ENCODE measurements around the gene MECP2.

MECP2 gene

DNA sequence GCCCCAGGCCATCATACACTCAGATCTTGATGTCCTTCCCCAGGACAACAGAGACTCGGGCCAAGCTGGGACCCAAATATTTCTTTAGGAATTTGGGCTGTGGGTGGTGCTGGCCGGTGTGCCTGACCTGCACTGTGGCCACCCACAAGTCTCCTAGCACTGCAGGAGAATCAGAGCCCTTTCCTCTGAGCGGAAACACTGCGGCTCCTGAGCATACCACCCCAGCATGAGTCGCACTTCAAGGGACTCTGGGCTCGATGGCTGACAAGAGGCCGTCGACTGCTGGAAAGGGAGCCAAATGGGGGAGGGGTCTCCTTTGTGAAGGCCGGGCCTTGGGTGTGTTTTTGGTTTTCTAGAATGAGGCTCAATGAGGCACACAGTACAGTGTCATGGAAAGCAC lies 64.9 kb downstream of the MECP2 start:
- TF ChIP-seq, protein P1, sequence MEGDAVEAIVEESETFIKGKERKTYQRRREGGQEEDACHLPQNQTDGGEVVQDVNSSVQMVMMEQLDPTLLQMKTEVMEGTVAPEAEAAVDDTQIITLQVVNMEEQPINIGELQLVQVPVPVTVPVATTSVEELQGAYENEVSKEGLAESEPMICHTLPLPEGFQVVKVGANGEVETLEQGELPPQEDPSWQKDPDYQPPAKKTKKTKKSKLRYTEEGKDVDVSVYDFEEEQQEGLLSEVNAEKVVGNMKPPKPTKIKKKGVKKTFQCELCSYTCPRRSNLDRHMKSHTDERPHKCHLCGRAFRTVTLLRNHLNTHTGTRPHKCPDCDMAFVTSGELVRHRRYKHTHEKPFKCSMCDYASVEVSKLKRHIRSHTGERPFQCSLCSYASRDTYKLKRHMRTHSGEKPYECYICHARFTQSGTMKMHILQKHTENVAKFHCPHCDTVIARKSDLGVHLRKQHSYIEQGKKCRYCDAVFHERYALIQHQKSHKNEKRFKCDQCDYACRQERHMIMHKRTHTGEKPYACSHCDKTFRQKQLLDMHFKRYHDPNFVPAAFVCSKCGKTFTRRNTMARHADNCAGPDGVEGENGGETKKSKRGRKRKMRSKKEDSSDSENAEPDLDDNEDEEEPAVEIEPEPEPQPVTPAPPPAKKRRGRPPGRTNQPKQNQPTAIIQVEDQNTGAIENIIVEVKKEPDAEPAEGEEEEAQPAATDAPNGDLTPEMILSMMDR (IDR thresholded peaks at IDR 0.05; ENCODE audit: low read depth, low read length), result no peak

DNA sequence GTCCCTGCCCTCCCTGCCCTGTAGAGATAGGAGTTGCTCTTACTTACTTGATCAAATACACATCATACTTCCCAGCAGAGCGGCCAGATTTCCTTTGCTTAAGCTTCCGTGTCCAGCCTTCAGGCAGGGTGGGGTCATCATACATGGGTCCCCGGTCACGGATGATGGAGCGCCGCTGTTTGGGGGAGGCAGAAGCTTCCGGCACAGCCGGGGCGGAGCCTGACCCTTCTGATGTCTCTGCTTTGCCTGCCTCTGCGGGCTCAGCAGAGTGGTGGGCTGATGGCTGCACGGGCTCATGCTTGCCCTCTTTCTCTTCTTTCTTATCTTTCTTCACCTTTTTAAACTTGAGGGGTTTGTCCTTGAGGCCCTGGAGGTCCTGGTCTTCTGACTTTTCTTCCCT lies 65.4 kb downstream of the MECP2 start:
- H3K4me3 ChIP-seq (ENCODE audit: low read depth, low read length), result no peak overlapping the region
- TF ChIP-seq, protein P1 (IDR thresholded peaks at IDR 0.05; ENCODE audit: low read depth, low read length), result no peak

More for the DNA sequence above, 64.9 kb downstream of the MECP2 start:
- H3K4me3 ChIP-seq (ENCODE audit: low read depth, low read length), result no peak overlapping the region

DNA sequence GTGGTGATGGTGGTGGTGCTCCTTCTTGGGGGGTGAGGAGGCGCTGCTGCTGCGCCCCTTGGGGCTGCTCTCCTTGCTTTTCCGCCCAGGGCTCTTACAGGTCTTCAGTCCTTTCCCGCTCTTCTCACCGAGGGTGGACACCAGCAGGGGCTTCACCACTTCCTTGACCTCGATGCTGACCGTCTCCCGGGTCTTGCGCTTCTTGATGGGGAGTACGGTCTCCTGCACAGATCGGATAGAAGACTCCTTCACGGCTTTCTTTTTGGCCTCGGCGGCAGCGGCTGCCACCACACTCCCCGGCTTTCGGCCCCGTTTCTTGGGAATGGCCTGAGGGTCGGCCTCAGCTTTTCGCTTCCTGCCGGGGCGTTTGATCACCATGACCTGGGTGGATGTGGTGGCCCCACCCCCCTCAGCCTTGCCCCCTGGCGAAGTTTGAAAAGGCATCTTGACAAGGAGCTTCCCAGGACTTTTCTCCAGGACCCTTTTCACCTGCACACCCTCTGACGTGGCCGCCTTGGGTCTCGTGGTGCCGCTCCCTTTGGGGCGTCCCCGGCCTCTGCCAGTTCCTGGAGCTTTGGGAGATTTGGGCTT lies 66.7 kb downstream of the MECP2 start:
- no peak overlapping the region for H3K4me3 ChIP-seq (ENCODE audit: low read depth, low read length)
- TF ChIP-seq, protein P1 (IDR thresholded peaks at IDR 0.05; ENCODE audit: low read depth, low read length), result no peak

DNA sequence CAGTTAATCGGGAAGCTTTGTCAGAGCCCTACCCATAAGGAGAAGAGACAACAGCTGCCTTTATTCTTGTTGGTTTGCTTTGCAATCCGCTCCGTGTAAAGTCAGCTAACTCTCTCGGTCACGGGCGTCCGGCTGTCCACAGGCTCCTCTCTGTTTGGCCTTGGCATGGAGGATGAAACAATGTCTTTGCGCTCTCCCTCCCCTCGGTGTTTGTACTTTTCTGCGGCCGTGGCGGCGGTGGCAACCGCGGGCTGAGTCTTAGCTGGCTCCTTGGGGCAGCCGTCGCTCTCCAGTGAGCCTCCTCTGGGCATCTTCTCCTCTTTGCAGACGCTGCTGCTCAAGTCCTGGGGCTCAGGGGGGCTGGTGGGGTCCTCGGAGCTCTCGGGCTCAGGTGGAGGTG lies 67.3 kb downstream of the MECP2 start:
- TF ChIP-seq, protein P1 (IDR thresholded peaks at IDR 0.05; ENCODE audit: low read depth, low read length), result no peak

DNA sequence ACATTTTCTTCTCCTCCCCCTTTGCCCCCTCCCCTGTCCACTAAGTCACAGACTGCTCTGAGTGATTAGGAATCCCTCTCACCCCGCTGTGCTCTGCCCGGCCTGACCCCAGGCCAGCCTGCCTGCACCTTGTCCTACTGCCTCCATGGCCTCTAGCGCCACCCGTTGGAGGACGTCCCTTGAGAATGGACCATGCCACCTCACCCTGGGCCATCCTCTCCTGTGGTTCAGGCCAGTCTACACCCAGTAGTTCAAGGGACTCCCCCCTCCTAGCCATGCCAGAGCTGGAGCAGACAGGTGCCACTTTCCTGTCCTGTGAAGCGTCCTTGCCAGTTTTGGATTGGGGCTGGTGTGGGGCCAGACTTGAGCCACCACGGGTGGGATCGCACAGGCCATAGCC lies 68.1 kb downstream of the MECP2 start:
- TF ChIP-seq, protein P1 (IDR thresholded peaks at IDR 0.05; ENCODE audit: low read depth, low read length), result no peak
- H3K4me3 ChIP-seq (ENCODE audit: low read depth, low read length), result no peak overlapping the region

More for the DNA sequence above, 67.3 kb downstream of the MECP2 start:
- no peak overlapping the region for H3K4me3 ChIP-seq (ENCODE audit: low read depth, low read length)

DNA sequence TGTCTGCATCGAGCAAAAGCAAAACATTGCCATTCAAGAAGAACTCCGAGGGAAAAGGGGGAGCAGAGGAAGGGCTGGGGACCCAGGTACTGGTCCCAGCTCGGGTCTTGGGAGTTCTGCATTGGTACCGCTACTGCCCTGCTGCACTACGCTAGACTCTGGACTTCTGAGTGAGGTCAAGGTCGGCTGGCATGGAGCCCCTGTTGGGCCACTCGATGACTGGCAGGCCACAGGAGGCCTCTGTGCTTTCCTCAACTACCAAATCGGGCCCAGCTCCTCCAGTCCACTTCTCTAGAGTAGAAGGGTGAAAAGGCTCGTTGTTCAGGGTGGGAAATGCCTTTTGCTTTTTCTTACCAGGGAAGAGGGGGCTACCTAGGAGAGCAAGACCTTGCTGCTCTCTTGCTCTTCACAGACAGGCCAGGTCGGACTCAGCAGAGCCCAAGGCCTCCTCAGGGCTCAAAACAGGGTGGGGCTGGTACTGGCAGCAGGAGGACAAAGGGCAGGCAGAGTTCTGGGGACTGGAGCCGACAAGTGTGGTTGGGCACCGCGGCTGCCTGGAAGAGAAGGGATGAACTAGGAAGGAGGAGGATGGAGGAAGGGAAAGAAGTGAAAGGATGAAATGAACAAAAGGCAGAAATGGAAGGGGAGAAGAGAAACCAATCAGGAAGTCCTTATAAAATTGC lies 68.9 kb downstream of the MECP2 start:
- TF ChIP-seq, protein P1 (IDR thresholded peaks at IDR 0.05; ENCODE audit: low read depth, low read length), result no peak
- H3K4me3 ChIP-seq (ENCODE audit: low read depth, low read length), result no peak overlapping the region

DNA sequence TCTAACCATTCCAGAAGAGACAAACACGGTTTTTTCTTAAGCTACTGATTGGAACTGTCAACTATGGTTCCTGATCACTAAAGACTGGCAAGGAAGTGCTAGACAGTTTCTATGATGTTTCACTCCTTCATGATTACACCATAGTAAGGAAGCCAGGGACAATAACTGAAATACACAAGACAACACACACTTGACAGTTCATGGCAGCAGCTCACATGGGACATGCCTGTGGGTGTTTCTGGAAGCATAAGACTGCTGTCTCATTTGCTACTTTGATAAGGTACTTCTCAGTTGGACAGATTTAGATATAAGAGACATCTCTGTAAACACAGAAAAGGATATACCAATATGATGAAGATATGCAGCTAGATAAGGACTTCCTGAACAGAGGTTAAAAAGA lies 69.5 kb downstream of the MECP2 start:
- H3K4me3 ChIP-seq (ENCODE audit: low read depth, low read length), result no peak overlapping the region
- TF ChIP-seq, protein P1 (IDR thresholded peaks at IDR 0.05; ENCODE audit: low read depth, low read length), result no peak

All from WI38 (cell line).